ENCODE results near the gene SFT2D2. TPM values are rescaled to one million over a fixed set of nuclear protein-coding genes. Genes with fewer than 3 reads are reported as not detected.

Gene SFT2D2
- total RNA-seq, 1 donor from 2014 or later, result 52.9 TPM

DNA sequence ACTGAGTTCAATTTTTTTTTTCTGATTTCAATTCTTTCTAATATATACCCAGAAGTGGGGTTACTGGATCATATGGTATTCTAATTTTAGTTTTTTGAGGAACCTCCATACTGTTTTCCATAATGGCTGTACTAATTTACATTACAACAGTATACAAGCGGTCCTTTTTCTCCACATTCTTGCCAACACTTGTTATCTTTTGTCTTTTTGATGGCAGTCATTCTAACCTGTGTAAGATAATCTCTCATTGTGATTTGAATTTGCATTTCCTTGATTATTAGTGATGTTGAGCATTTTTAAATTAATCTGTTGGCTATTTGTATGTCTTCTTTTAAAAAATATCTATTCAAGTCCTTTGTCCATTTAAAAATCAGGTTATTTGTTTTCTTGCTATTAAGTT lies 33.8 kb downstream of the SFT2D2 start:
- Mint-ChIP-seq H3K27ac (ENCODE audit: unreplicated experiment) (no peak overlapping the region), H3K36me3 (ENCODE audit: low read depth) (peaks cover 37% of the 10 kb centered on the region)
- no peak for DNase-seq (ENCODE audit: low read depth, low spot score)

DNA sequence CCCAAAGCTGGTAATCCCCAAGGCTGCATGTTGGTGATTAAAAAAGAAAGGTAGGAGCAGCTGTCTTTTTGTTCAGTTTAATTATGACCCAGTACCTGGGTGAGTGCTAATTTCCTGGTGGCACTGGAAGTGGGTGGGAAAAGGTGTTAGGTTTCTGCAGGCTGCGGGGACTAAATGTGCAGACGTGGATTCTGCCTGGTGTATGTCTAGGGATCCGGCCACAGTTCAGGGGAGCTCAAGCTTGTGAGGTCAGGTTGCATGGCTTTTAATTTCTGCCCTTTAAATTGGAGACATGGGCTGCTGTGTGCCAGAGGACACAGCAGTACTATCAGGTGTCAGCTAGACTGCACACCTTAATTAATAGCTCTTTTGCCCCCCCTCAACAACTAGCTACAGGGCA lies 34.6 kb downstream of the SFT2D2 start:
- TF ChIP-seq, protein P1, sequence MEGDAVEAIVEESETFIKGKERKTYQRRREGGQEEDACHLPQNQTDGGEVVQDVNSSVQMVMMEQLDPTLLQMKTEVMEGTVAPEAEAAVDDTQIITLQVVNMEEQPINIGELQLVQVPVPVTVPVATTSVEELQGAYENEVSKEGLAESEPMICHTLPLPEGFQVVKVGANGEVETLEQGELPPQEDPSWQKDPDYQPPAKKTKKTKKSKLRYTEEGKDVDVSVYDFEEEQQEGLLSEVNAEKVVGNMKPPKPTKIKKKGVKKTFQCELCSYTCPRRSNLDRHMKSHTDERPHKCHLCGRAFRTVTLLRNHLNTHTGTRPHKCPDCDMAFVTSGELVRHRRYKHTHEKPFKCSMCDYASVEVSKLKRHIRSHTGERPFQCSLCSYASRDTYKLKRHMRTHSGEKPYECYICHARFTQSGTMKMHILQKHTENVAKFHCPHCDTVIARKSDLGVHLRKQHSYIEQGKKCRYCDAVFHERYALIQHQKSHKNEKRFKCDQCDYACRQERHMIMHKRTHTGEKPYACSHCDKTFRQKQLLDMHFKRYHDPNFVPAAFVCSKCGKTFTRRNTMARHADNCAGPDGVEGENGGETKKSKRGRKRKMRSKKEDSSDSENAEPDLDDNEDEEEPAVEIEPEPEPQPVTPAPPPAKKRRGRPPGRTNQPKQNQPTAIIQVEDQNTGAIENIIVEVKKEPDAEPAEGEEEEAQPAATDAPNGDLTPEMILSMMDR (conservative IDR thresholded peaks at IDR 0.05), result no peak
- Mint-ChIP-seq H3K27ac (ENCODE audit: unreplicated experiment) (no peak overlapping the region), H3K36me3 (ENCODE audit: low read depth) (peaks cover 34% of the 10 kb centered on the region), H3K9me3 (peaks cover 13% of the 10 kb centered on the region), H3K4me3 (no peak overlapping the region), H3K4me1 (no peaks in the 10 kb centered on the region), H3K27me3 (ENCODE audit: low read depth) (no peaks in the 10 kb centered on the region)
- no peak for DNase-seq (ENCODE audit: low read depth, low spot score)

More for the DNA sequence above, 33.8 kb downstream of the SFT2D2 start:
- TF ChIP-seq, protein P1 (conservative IDR thresholded peaks at IDR 0.05), result no peak
- Mint-ChIP-seq H3K9me3 (peaks cover 15% of the 10 kb centered on the region), H3K4me1 (no peaks in the 10 kb centered on the region), H3K27me3 (ENCODE audit: low read depth) (no peaks in the 10 kb centered on the region), H3K4me3 (no peak overlapping the region)

DNA sequence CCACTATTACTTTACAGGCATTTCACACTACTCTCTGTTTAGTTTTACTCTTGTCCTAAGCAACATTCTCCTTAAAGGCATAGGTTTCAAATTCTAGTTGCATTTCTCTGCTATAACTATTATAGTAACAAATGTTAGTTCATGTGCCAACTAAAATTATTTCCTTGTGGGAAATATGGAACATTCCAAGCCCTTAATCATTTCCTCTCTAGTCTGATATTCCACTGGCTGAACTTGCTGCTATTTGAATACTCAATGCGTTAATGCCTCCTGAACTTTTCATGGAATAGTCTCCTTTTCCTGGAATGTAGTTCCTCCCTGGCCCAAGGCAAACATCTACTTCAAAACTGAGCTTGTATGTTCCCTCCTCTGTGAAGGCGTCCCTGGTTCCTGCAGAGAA lies 35.6 kb downstream of the SFT2D2 start:
- Mint-ChIP-seq H3K27me3 (ENCODE audit: low read depth) (no peaks in the 10 kb centered on the region), H3K4me1 (no peaks in the 10 kb centered on the region), H3K4me3 (no peak overlapping the region), H3K36me3 (ENCODE audit: low read depth) (peaks cover 27% of the 10 kb centered on the region), H3K27ac (ENCODE audit: unreplicated experiment) (no peak overlapping the region), H3K9me3 (peaks cover 7% of the 10 kb centered on the region)
- no peak for DNase-seq (ENCODE audit: low read depth, low spot score)
- TF ChIP-seq, protein P1 (conservative IDR thresholded peaks at IDR 0.05), result no peak

DNA sequence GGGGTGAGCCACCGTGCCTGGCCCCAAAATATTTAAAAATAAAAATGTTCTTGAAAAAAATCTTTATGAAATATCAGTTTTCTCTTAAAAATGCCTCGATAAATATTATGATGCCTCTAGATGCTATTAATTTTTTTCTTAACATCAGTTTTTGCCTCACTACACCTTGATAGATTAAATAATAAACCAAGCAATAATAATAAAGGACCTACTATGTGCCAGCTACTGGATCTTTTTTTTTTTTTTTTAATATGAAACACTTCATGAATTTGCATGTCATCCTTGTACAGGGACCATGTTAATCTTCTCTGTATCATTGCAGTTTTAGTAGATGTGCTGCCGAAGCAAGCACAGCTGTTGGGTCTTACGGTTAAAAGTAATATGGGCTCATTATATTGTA lies 37.3 kb downstream of the SFT2D2 start:
- Mint-ChIP-seq H3K27ac (ENCODE audit: unreplicated experiment) (no peak overlapping the region), H3K9me3 (peaks cover 5% of the 10 kb centered on the region), H3K27me3 (ENCODE audit: low read depth) (no peaks in the 10 kb centered on the region), H3K4me3 (no peak overlapping the region), H3K36me3 (ENCODE audit: low read depth) (peaks cover 13% of the 10 kb centered on the region), H3K4me1 (no peaks in the 10 kb centered on the region)
- TF ChIP-seq, protein P1 (conservative IDR thresholded peaks at IDR 0.05), result no peak
- DNase-seq (ENCODE audit: low read depth, low spot score), result no peak

DNA sequence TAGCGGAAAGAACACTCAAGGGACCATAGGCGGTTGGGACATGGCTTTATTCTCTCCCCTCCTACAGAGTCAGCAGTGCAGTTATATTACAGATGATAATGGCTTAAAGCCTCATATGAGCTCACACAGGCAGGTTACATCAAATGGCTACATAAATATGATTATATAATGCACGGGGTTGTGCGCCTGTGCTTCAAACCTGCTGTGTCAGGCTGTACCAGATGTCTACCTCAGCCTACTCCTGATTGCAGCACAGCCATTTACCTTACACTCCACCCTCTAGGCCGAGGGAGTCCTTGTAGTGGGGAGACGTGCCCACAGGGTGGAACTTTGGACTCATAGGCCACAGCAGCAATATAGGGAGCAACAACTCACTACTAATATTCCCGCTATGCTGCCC lies 38.5 kb downstream of the SFT2D2 start:
- no peak for DNase-seq (ENCODE audit: low read depth, low spot score)
- Mint-ChIP-seq H3K36me3 (ENCODE audit: low read depth) (peaks cover 13% of the 10 kb centered on the region), H3K27ac (ENCODE audit: unreplicated experiment) (no peak overlapping the region), H3K4me3 (no peak overlapping the region), H3K9me3 (peaks cover 5% of the 10 kb centered on the region), H3K4me1 (no peaks in the 10 kb centered on the region), H3K27me3 (ENCODE audit: low read depth) (no peaks in the 10 kb centered on the region)
- TF ChIP-seq, protein P1 (conservative IDR thresholded peaks at IDR 0.05), result no peak

DNA sequence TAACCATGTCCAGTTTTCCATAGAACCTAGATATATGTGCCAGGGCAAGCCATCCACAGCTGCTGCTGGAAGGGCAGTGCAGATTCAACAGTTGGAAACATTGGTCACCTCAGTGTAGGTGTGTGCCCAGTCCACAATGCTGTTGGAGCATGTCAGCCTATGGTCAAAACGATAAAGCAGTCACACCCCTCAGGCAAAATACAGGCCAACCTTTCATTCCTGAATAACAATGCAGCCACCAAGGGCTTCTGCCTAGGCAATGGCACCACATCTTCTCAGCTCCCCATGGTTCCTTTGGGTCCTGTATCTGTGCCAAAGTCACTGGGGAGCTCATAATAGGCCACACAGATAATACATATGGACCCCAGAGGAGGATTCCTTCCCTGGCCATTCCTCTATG lies 39.8 kb downstream of the SFT2D2 start:
- Mint-ChIP-seq H3K36me3 (ENCODE audit: low read depth) (peaks cover 17% of the 10 kb centered on the region), H3K27ac (ENCODE audit: unreplicated experiment) (no peak overlapping the region), H3K27me3 (ENCODE audit: low read depth) (no peaks in the 10 kb centered on the region), H3K4me3 (no peak overlapping the region), H3K9me3 (peaks cover 5% of the 10 kb centered on the region), H3K4me1 (no peaks in the 10 kb centered on the region)
- no peak for DNase-seq (ENCODE audit: low read depth, low spot score)
- TF ChIP-seq, protein P1 (conservative IDR thresholded peaks at IDR 0.05), result no peak
